ENCODE data around the gene STARD7.
A peak's percentile ranks its signal among the peaks of the same experiment; 100 is the strongest.

STARD7 gene

DNA sequence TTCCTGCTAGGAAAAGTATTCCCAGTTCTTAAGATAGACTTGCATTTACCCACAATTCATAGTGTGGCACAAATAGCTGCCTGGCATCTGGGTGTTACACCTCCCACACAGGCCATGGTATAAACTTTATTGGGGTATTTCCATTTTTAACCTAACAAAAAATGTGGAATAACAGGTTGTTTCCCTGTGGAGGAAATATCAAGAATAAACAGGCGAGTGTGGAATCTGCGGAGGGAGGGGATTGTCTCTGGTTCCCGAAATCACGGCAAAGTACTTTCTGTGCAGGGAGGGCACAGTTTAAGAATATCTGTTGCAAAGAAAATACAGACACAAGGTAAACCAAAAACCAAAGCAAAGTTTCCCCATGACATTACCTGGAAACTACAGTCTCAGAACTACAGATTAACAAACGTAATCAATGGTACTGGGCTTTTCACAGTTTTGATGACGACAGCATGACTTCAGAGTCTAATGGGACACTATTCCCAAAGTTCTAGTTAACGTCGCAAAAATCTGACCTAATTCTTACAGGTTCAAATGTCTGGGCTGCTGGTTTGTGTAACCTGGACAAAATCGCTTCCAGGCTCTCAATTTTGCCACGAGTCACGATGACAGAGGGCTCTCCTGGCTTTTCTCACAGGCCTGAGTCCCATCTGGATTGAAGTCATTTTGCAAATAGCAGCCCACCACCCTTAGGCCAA is 1.4 kb downstream of the STARD7 start:
- Histone ChIP-seq H3K9ac (ENCODE audit: low read length) (peak overlapping the region; percentile 63), H3K9me3 (ENCODE audit: low read length) (no peaks in the 10 kb centered on the region), H3K27me3 (ENCODE audit: control insufficient read depth in 1 of 2, insufficient read depth in 2 of 2, low read length in 2 of 2) (no peaks in the 10 kb centered on the region), H3K4me3 (ENCODE audit: low read depth in 1 of 2, low read length in 2 of 2) (peak overlapping the region; percentile 62 to 76), H3K4me1 (ENCODE audit: insufficient read depth, low read length) (peaks cover 54% of the 10 kb centered on the region), H3K27ac (ENCODE audit: low read depth, low read length) (peak overlapping the region; percentile 19), H3K36me3 (ENCODE audit: insufficient read depth, low read length) (no peaks in the 10 kb centered on the region)

DNA sequence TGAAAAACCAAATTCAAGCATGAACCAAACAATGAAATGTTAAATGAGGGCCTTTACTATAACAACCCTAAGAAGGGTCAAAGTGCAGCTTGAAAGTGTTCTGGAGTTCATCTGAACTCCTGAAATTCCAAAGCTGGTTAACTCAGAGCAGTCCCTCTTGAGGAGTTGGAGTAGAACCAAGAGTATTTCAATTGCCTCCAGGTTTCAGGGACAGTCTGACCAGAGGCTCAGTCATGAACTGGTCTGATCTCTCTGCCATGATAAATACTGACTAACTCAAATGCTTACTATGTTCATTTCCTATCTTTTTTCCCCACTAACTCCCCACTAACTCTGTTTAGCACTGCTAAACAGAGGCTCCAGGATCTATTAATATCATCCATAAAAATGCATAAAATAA is 2.7 kb downstream of the STARD7 start:
- no peak overlapping the region for H3K9ac ChIP-seq (ENCODE audit: low read length)
- H3K27me3 ChIP-seq (ENCODE audit: control insufficient read depth in 1 of 2, insufficient read depth in 2 of 2, low read length in 2 of 2) = no peaks in the 10 kb centered on the region
- H3K4me3 ChIP-seq (ENCODE audit: low read depth in 1 of 2, low read length in 2 of 2) = no peak overlapping the region
- H3K9me3 ChIP-seq (ENCODE audit: low read length) = no peaks in the 10 kb centered on the region
- H3K36me3 ChIP-seq (ENCODE audit: insufficient read depth, low read length) = no peaks in the 10 kb centered on the region
- no peak overlapping the region for H3K27ac ChIP-seq (ENCODE audit: low read depth, low read length)
- peaks cover 62% of the 10 kb centered on the region for H3K4me1 ChIP-seq (ENCODE audit: insufficient read depth, low read length)

DNA sequence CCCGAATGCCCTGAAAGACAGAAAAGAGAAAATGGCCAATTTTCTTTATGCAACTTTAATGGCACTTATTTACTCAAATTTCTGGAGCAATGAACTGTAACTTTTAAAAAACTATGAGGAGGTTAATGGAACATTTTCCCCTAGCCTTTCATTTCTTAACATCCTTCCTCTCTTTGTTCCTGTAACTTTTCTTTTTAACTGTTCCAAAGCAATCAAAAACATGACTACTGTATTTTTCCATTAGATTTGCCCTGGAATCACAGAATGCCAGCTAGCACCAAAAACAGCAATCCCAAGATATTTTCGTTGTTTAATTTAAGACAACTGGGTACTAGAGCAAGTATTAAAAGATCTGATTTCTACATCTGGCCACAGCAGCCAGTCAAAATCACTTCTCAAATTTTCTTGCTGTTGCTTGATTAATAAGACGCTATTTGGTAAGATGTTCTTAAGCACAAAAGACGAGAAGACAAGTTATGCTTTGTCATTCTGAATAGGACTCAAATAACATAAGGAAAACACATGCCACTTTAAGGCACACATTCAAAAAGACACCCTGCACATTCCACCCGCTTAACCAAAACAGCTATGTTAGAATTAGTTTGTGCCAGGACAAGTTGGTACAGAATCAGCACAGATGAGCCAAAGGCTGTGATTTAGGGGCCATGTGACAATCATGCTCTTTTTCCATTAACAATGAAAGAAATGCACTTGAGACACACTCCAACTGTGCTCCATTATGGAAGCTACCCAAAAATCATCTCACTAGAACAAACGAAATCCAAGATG is 3.6 kb downstream of the STARD7 start:
- Histone ChIP-seq H3K4me3 (ENCODE audit: low read depth in 1 of 2, low read length in 2 of 2) (peak overlapping the region in 1 of 2 donors; percentile 10), H3K4me1 (ENCODE audit: insufficient read depth, low read length) (peaks cover 62% of the 10 kb centered on the region), H3K9ac (ENCODE audit: low read length) (no peak overlapping the region)

GRCh38 chr2:96203130-96204028 is 5.2 kb downstream of the STARD7 start:
- H3K4me1 ChIP-seq (ENCODE audit: insufficient read depth, low read length) = peaks cover 59% of the 10 kb centered on the region
- H3K9me3 ChIP-seq (ENCODE audit: low read length) = no peaks in the 10 kb centered on the region
- H3K4me3 ChIP-seq (ENCODE audit: low read depth in 1 of 2, low read length in 2 of 2) = no peak overlapping the region
- H3K36me3 ChIP-seq (ENCODE audit: insufficient read depth, low read length) = no peaks in the 10 kb centered on the region
- H3K9ac ChIP-seq (ENCODE audit: low read length) = no peak overlapping the region
- no peak overlapping the region for H3K27ac ChIP-seq (ENCODE audit: low read depth, low read length)
- H3K27me3 ChIP-seq (ENCODE audit: control insufficient read depth in 1 of 2, insufficient read depth in 2 of 2, low read length in 2 of 2) = no peaks in the 10 kb centered on the region

More for the DNA sequence above, 3.6 kb downstream of the STARD7 start:
- no peaks in the 10 kb centered on the region for H3K27me3 ChIP-seq (ENCODE audit: control insufficient read depth in 1 of 2, insufficient read depth in 2 of 2, low read length in 2 of 2)
- H3K36me3 ChIP-seq (ENCODE audit: insufficient read depth, low read length) = no peaks in the 10 kb centered on the region
- no peaks in the 10 kb centered on the region for H3K9me3 ChIP-seq (ENCODE audit: low read length)
- peak overlapping the region; percentile 59 for H3K27ac ChIP-seq (ENCODE audit: low read depth, low read length)

GRCh38 chr2:96202152-96202854 is 6.3 kb downstream of the STARD7 start:
- no peaks in the 10 kb centered on the region for H3K27me3 ChIP-seq (ENCODE audit: control insufficient read depth in 1 of 2, insufficient read depth in 2 of 2, low read length in 2 of 2)
- H3K9ac ChIP-seq (ENCODE audit: low read length) = no peak overlapping the region
- no peak overlapping the region for H3K4me3 ChIP-seq (ENCODE audit: low read depth in 1 of 2, low read length in 2 of 2)
- H3K27ac ChIP-seq (ENCODE audit: low read depth, low read length) = no peak overlapping the region
- H3K9me3 ChIP-seq (ENCODE audit: low read length) = no peaks in the 10 kb centered on the region
- H3K4me1 ChIP-seq (ENCODE audit: insufficient read depth, low read length) = peaks cover 58% of the 10 kb centered on the region
- H3K36me3 ChIP-seq (ENCODE audit: insufficient read depth, low read length) = no peaks in the 10 kb centered on the region

- no peaks in the 10 kb centered on the region for H3K9me3 ChIP-seq (ENCODE audit: low read length)
- H3K9ac ChIP-seq (ENCODE audit: low read length) = no peak overlapping the region
- H3K4me1 ChIP-seq (ENCODE audit: insufficient read depth, low read length) = peaks cover 50% of the 10 kb centered on the region
- H3K4me3 ChIP-seq (ENCODE audit: low read depth in 1 of 2, low read length in 2 of 2) = no peak overlapping the region
- H3K27me3 ChIP-seq (ENCODE audit: control insufficient read depth in 1 of 2, insufficient read depth in 2 of 2, low read length in 2 of 2) = no peaks in the 10 kb centered on the region
- no peak overlapping the region for H3K27ac ChIP-seq (ENCODE audit: low read depth, low read length)
- no peaks in the 10 kb centered on the region for H3K36me3 ChIP-seq (ENCODE audit: insufficient read depth, low read length)
Measured at GRCh38 chr2:96201338-96201737, 7.3 kb downstream of the STARD7 start.

DNA sequence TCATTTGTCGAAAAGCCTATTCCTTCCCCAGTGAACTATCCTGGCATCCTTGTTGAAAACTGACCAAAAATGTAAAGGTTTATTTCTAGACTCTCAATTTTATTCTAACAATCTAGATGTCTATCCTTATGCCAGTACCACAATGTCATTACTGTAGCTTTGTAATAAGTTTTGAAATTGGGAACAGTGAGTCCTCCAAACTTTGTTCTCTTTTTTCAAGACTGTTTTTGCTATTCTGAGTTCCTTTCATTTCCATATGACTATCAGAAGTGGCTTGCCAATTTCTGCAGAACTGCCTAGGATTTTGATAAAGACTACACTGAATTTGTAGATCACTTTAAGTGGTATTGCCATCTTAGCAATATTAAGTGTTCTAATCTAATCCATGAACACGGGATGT is 9.7 kb downstream of the STARD7 start:
- no peak overlapping the region for H3K27ac ChIP-seq (ENCODE audit: low read depth, low read length)
- peaks cover 15% of the 10 kb centered on the region for H3K36me3 ChIP-seq (ENCODE audit: insufficient read depth, low read length)
- no peak overlapping the region for H3K9ac ChIP-seq (ENCODE audit: low read length)
- no peaks in the 10 kb centered on the region for H3K27me3 ChIP-seq (ENCODE audit: control insufficient read depth in 1 of 2, insufficient read depth in 2 of 2, low read length in 2 of 2)
- no peaks in the 10 kb centered on the region for H3K9me3 ChIP-seq (ENCODE audit: low read length)
- no peak overlapping the region for H3K4me3 ChIP-seq (ENCODE audit: low read depth in 1 of 2, low read length in 2 of 2)
- peaks cover 27% of the 10 kb centered on the region for H3K4me1 ChIP-seq (ENCODE audit: insufficient read depth, low read length)

- Histone ChIP-seq H3K4me1 (ENCODE audit: insufficient read depth, low read length) (peaks cover 22% of the 10 kb centered on the region), H3K9ac (ENCODE audit: low read length) (no peak overlapping the region), H3K36me3 (ENCODE audit: insufficient read depth, low read length) (peaks cover 28% of the 10 kb centered on the region), H3K27me3 (ENCODE audit: control insufficient read depth in 1 of 2, insufficient read depth in 2 of 2, low read length in 2 of 2) (no peaks in the 10 kb centered on the region), H3K9me3 (ENCODE audit: low read length) (no peaks in the 10 kb centered on the region), H3K4me3 (ENCODE audit: low read depth in 1 of 2, low read length in 2 of 2) (no peak overlapping the region), H3K27ac (ENCODE audit: low read depth, low read length) (no peak overlapping the region)
Measured at GRCh38 chr2:96197546-96198255, 10.9 kb downstream of the STARD7 start.

- H3K9ac ChIP-seq (ENCODE audit: low read length) = no peak overlapping the region
- peaks cover 49% of the 10 kb centered on the region for H3K36me3 ChIP-seq (ENCODE audit: insufficient read depth, low read length)
- no peak overlapping the region for H3K27ac ChIP-seq (ENCODE audit: low read depth, low read length)
- no peaks in the 10 kb centered on the region for H3K9me3 ChIP-seq (ENCODE audit: low read length)
- peaks cover 10% of the 10 kb centered on the region for H3K4me1 ChIP-seq (ENCODE audit: insufficient read depth, low read length)
- H3K27me3 ChIP-seq (ENCODE audit: control insufficient read depth in 1 of 2, insufficient read depth in 2 of 2, low read length in 2 of 2) = no peaks in the 10 kb centered on the region
- no peak overlapping the region for H3K4me3 ChIP-seq (ENCODE audit: low read depth in 1 of 2, low read length in 2 of 2)
Measured at GRCh38 chr2:96195410-96196066, 13.1 kb downstream of the STARD7 start.

DNA sequence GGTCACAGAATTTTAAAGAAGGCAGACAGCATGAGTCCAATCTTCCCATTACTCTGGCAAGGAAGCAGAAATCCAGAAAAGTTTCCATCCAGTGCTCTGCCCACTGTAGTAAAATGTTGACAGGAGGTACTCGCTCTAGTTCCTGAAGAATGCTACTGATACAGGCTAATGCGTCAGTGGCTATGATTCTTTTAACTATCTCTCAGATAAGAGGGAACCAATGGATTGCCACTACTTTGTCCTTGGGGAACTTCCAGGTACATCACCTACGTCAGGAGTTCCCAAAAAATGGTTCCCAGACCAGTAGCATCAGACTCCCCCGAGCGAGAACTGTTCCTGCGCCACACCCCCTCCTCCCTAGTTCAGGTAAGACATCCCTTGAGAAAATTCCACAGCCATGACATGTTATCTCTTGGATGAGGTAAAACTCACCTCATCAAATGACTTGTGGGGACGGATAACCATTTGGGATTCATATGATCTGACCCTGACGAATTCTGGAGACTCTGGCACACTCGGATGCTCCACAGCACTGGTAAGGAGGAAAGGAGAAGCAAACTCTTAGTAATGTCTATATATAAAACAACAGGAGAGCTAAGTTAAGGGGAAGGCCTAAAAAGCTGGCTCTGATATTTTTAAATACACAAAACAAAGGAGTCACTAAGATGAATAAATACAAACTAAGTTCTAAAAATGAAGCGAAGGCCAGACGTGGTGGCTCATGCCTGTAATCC is 16.5 kb downstream of the STARD7 start:
- Histone ChIP-seq H3K36me3 (ENCODE audit: insufficient read depth, low read length) (peaks cover 65% of the 10 kb centered on the region), H3K27ac (ENCODE audit: low read depth, low read length) (no peak overlapping the region), H3K27me3 (ENCODE audit: control insufficient read depth in 1 of 2, insufficient read depth in 2 of 2, low read length in 2 of 2) (no peaks in the 10 kb centered on the region), H3K9ac (ENCODE audit: low read length) (no peak overlapping the region), H3K4me1 (ENCODE audit: insufficient read depth, low read length) (no peaks in the 10 kb centered on the region), H3K9me3 (ENCODE audit: low read length) (no peaks in the 10 kb centered on the region), H3K4me3 (ENCODE audit: low read depth in 1 of 2, low read length in 2 of 2) (no peak overlapping the region)
